Measurements from ENCODE around the gene OSBPL9. TPM values are rescaled to one million over a fixed set of nuclear protein-coding genes. Genes with fewer than 3 reads are reported as not detected.
A peak's percentile ranks its signal among the peaks of the same experiment; 100 is the strongest.

The OSBPL9 gene
- total and polyA plus RNA-seq, 9 of the 15 experiments (the other 6 are each of a cell fraction or from before 2014, with no cell fraction given): 43.9 to 217 (median 170) TPM

DNA sequence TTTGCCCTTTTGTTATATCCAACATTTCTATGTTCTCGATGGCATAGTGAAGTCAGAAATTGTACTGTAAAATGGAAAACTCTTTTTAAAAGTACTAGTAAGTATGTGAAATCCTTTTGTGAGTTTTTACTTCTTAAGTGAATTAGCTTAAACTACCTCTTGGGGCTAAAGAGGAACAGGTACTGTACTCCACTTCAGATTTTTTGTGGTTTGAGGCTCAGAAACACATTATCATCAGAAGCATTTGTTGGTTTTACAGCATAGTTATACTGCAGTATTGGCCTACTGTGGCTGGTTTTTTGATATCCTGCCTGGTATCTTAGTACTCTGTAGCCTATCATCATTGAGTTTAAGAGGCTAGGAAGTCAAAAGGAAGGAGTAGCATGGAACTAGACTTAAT is 144.5 kb downstream of the OSBPL9 start:
- H3K4me2 ChIP-seq (ENCODE audit: insufficient read depth, low read length): no peak overlapping the region
- no TSS peak for BruUV-seq (replicated peaks)
- 90% methylated on average over 1 of the region's 1 CpG for WGBS (ENCODE audit: insufficient coverage, low coverage, missing lambda C conversion rate)
- POLR2A ChIA-PET: interaction anchor here (1.5 to 5.2 kb wide), 2 partner anchors 8 to 10 kb away, joined by 4 to 24 read pairs; no protein-coding TSS in a partner anchor
- H3K27ac ChIP-seq (ENCODE audit: extremely low read depth, low read depth, low read length): no peak overlapping the region
- no peaks in the 10 kb centered on the region for H4K20me1 ChIP-seq (replicated peaks; ENCODE audit: control insufficient read depth, insufficient read depth, low read length)
- H3K9me3 ChIP-seq (replicated peaks; ENCODE audit: control insufficient read depth, insufficient read depth, low read depth, low read length): no peaks in the 10 kb centered on the region
- intact Hi-C loops (cut with micrococcal nuclease): loop anchor here (10.0 kb wide), 2 partner anchors 317 to 417 kb away; no protein-coding TSS in a partner anchor
- peaks cover 69% of the 10 kb centered on the region for H3K36me3 ChIP-seq (ENCODE audit: control insufficient read depth, insufficient read depth, low read length)
- no peak for FAIRE-seq
- H3K4me3 ChIP-seq: no peak overlapping the region
- DNase-seq (ENCODE audit: extremely low read depth in 1 of 4, low spot score in 3 of 4): no peak
- H3K9me1 ChIP-seq (ENCODE audit: control insufficient read depth, insufficient read depth, low read length): no peaks in the 10 kb centered on the region
- no peaks in the 10 kb centered on the region for H3K79me2 ChIP-seq (ENCODE audit: control insufficient read depth, insufficient read depth, low read length)
- H3K27me3 ChIP-seq (ENCODE audit: control insufficient read depth in 2 of 2, insufficient read depth in 2 of 2, low read length in 2 of 2): no peaks in the 10 kb centered on the region
- no peaks in the 10 kb centered on the region for H3K4me1 ChIP-seq (replicated peaks in 1 of 2; ENCODE audit: control insufficient read depth in 2 of 2, insufficient read depth in 2 of 2, low read length in 2 of 2)
- in situ Hi-C loops (cut with MboI): no loop called here
- H2AFZ ChIP-seq (ENCODE audit: low read depth, low read length): no peak overlapping the region
- no peak overlapping the region for H3K9ac ChIP-seq (ENCODE audit: insufficient read depth in 1 of 2, low read depth in 2 of 2, low read length in 2 of 2)
- ATAC-seq: peak; percentile 25
- CTCF ChIA-PET (ENCODE audit: low intra/inter-chr PET ratio): no interaction called here
- no peak for TF ChIP-seq RCOR1 (IDR thresholded peaks at IDR 0.05; ENCODE audit: borderline replicate concordance in 1 of 2, low read depth in 2 of 2, low read length in 2 of 2)
- TF ChIP-seq, protein P1, sequence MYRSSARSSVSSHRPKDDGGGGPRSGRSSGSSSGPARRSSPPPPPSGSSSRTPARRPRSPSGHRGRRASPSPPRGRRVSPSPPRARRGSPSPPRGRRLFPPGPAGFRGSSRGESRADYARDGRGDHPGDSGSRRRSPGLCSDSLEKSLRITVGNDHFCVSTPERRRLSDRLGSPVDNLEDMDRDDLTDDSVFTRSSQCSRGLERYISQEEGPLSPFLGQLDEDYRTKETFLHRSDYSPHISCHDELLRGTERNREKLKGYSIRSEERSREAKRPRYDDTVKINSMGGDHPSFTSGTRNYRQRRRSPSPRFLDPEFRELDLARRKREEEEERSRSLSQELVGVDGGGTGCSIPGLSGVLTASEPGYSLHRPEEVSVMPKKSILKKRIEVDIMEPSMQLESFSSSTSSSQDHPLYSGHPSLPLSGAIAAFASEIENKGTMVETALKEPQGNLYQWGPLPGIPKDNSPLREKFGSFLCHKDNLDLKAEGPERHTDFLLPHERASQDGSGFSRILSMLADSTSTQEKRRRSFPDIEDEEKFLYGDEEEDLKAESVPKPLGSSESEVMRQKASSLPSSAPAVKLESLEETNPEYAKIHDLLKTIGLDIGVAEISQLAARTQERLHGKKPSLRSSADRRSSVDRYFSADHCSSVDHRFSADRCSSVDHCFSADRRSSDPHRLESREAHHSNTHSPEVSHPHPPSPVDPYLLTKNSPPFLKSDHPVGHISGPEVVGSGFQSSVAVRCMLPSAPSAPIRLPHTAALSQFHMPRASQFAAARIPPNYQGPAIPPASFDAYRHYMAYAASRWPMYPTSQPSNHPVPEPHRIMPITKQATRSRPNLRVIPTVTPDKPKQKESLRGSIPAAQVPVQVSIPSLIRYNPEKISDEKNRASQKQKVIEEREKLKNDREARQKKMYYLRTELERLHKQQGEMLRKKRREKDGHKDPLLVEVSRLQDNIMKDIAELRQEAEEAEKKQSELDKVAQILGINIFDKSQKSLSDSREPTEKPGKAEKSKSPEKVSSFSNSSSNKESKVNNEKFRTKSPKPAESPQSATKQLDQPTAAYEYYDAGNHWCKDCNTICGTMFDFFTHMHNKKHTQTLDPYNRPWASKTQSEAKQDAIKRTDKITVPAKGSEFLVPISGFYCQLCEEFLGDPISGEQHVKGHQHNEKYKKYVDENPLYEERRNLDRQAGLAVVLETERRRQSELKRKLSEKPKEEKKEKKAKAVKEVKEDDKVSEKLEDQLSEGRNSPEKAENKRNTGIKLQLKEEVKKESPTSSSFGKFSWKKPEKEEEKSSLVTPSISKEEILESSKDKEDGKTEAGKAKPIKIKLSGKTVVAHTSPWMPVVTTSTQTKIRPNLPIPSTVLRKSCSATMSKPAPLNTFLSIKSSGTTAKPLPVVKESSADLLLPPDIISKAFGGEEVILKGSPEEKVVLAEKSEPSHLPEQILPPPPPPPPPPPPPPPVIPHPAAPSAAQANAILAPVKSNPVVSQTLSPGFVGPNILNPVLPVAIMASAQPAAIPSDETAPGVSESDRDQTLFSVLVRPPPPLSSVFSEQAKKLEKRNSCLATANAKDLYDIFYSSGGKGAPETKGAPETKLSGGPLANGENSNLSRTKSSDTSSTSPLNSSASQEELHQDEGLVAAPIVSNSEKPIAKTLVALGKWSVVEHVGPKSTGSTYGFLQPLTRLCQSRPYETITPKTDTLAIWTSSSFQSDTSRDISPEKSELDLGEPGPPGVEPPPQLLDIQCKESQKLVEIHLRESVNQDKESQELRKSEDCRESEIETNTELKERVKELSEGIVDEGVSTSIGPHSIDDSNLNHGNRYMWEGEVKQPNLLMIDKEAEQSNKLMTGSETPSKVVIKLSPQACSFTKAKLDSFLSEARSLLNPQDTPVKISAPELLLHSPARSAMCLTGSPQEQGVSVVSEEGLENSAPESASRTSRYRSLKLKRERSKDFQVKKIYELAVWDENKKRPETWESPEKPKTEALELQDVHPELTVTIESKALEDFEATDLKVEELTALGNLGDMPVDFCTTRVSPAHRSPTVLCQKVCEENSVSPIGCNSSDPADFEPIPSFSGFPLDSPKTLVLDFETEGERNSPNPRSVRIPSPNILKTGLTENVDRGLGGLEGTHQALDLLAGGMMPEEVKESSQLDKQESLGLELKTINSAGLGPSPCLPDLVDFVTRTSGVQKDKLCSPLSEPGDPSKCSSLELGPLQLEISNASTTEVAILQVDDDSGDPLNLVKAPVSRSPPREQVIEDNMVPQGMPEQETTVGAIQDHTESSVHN (IDR thresholded peaks at IDR 0.05; ENCODE audit: borderline replicate concordance in 1 of 2, low read depth in 1 of 2): no peak
- TF ChIP-seq, protein P2, sequence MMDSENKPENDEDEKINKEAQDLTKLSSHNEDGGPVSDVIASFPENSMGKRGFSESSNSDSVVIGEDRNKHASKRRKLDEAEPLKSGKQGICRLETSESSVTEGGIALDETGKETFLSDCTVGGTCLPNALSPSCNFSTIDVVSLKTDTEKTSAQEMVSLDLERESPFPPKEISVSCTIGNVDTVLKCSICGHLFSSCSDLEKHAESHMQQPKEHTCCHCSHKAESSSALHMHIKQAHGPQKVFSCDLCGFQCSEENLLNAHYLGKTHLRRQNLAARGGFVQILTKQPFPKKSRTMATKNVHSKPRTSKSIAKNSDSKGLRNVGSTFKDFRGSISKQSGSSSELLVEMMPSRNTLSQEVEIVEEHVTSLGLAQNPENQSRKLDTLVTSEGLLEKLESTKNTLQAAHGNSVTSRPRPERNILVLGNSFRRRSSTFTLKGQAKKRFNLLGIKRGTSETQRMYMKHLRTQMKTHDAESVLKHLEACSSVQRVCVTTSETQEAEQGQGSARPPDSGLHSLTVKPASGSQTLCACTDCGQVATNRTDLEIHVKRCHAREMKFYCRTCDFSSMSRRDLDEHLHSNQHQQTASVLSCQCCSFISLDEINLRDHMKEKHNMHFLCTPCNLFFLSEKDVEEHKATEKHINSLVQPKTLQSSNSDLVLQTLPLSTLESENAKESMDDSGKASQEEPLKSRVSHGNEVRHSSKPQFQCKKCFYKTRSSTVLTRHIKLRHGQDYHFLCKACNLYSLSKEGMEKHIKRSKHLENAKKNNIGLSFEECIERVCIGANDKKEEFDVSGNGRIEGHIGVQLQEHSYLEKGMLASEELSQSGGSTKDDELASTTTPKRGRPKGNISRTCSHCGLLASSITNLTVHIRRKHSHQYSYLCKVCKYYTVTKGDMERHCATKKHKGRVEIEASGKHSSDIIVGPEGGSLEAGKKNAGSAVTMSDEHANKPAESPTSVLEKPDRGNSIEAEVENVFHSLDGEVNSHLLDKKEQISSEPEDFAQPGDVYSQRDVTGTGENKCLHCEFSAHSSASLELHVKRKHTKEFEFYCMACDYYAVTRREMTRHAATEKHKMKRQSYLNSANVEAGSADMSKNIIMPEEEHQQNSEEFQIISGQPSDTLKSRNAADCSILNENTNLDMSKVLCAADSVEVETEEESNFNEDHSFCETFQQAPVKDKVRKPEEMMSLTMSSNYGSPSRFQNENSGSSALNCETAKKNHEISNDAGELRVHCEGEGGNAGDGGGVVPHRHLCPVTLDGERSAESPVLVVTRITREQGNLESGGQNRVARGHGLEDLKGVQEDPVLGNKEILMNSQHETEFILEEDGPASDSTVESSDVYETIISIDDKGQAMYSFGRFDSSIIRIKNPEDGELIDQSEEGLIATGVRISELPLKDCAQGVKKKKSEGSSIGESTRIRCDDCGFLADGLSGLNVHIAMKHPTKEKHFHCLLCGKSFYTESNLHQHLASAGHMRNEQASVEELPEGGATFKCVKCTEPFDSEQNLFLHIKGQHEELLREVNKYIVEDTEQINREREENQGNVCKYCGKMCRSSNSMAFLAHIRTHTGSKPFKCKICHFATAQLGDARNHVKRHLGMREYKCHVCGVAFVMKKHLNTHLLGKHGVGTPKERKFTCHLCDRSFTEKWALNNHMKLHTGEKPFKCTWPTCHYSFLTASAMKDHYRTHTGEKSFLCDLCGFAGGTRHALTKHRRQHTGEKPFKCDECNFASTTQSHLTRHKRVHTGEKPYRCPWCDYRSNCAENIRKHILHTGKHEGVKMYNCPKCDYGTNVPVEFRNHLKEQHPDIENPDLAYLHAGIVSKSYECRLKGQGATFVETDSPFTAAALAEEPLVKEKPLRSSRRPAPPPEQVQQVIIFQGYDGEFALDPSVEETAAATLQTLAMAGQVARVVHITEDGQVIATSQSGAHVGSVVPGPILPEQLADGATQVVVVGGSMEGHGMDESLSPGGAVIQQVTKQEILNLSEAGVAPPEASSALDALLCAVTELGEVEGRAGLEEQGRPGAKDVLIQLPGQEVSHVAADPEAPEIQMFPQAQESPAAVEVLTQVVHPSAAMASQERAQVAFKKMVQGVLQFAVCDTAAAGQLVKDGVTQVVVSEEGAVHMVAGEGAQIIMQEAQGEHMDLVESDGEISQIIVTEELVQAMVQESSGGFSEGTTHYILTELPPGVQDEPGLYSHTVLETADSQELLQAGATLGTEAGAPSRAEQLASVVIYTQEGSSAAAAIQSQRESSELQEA (IDR thresholded peaks at IDR 0.05; ENCODE audit: low read depth): no peak
- TF ChIP-seq ZNF57 (CRISPR knock-in tag; IDR thresholded peaks at IDR 0.05): no peak
- no peak for TF ChIP-seq ZFP36 (IDR thresholded peaks at IDR 0.05; ENCODE audit: low read depth, low read length, partially characterized antibody)
- TF ChIP-seq NFIC (IDR thresholded peaks at IDR 0.05): no peak
